GM12878 (cell line): ENCODE data around the gene AMN1.

ENCODE experiments used
- CBFB ChIP-seq: IDR thresholded peaks from 2 replicates; pipeline ENCODE4 v1.6.1; 2016; ENCODE audit warnings: antibody characterized with exemption, low read depth
- E2F4 ChIP-seq: IDR thresholded peaks from 2 replicates; pipeline ENCODE4 v1.6.1; 2012; ENCODE audit warnings: low read depth, low read length, improper control_type of control experiment
- KDM1A ChIP-seq: fragments of 200-600 bp; sonication (generic); IDR thresholded peaks from 2 replicates; pipeline ENCODE4 v1.6.1; 2016; ENCODE audit warnings: borderline replicate concordance
- NFIC ChIP-seq: IDR thresholded peaks from 2 replicates; pipeline ENCODE4 v1.6.1; 2012; ENCODE audit warnings: low read depth, mild to moderate bottlenecking, inconsistent platforms, low read length, moderate library complexity
- NKRF ChIP-seq: fragments of 450-650 bp; conservative IDR thresholded peaks from 2 replicates; pipeline ENCODE4 v1.6.1; 2017; ENCODE audit warnings: mild to moderate bottlenecking, moderate library complexity
- POLR2A ChIP-seq: IDR thresholded peaks from 2 replicates; pipeline ENCODE4 v1.6.1; 2011; ENCODE audit warnings: low read depth, mild to moderate bottlenecking, low read length
- POLR2AphosphoS5 ChIP-seq: IDR thresholded peaks from 2 replicates; pipeline ENCODE4 v1.6.1; 2011; ENCODE audit warnings: mild to moderate bottlenecking, low read length, inconsistent platforms
- SMARCA5 ChIP-seq: fragments of 450-650 bp; IDR thresholded peaks from 2 replicates; pipeline ENCODE4 v1.6.1; 2017; ENCODE audit warnings: mild to moderate bottlenecking
- SREBF2 ChIP-seq: IDR thresholded peaks from 2 replicates; pipeline ENCODE4 v1.6.1; 2012; ENCODE audit warnings: mild to moderate bottlenecking, low read length
- SUZ12 ChIP-seq: fragments of 200-600 bp; sonication (generic); IDR thresholded peaks from one replicate; pipeline ENCODE4 v1.6.1; 2018; ENCODE audit warnings: antibody characterized with exemption, mild to moderate bottlenecking; ENCODE audit not compliant: unreplicated experiment
- YY1 ChIP-seq: IDR thresholded peaks from 2 replicates; pipeline ENCODE4 v1.6.1; 2011; ENCODE audit warnings: low read depth, mild to moderate bottlenecking, low read length
- TF ChIP-seq, protein P1 (sequence below), 3 experiments: IDR thresholded peaks in 2 of 3; conservative IDR thresholded peaks in 1 of 3; 2 replicates each; pipeline ENCODE4 v1.5.1; 2011; ENCODE audit warnings: low read depth in 3 of 3, low read length in 3 of 3, mild to moderate bottlenecking in 3 of 3, control low read depth in 2 of 3, moderate library complexity in 2 of 3, inconsistent platforms in 1 of 3, mixed read lengths in 1 of 3; ENCODE audit not compliant: control insufficient read depth in 2 of 3, insufficient read depth in 1 of 3; ENCODE audit errors: extremely low read depth in 1 of 3

- TF ChIP-seq, protein P1, sequence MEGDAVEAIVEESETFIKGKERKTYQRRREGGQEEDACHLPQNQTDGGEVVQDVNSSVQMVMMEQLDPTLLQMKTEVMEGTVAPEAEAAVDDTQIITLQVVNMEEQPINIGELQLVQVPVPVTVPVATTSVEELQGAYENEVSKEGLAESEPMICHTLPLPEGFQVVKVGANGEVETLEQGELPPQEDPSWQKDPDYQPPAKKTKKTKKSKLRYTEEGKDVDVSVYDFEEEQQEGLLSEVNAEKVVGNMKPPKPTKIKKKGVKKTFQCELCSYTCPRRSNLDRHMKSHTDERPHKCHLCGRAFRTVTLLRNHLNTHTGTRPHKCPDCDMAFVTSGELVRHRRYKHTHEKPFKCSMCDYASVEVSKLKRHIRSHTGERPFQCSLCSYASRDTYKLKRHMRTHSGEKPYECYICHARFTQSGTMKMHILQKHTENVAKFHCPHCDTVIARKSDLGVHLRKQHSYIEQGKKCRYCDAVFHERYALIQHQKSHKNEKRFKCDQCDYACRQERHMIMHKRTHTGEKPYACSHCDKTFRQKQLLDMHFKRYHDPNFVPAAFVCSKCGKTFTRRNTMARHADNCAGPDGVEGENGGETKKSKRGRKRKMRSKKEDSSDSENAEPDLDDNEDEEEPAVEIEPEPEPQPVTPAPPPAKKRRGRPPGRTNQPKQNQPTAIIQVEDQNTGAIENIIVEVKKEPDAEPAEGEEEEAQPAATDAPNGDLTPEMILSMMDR (IDR thresholded peaks at IDR 0.05 in 2 of 3, conservative IDR thresholded peaks at IDR 0.05 in 1 of 3; ENCODE audit: control insufficient read depth in 2 of 3, extremely low read depth in 1 of 3, insufficient read depth in 1 of 3, low read depth in 3 of 3, low read length in 3 of 3): no peak
- TF ChIP-seq SMARCA5 (no peak), POLR2A (no peak), NFIC (no peak), NKRF (no peak), POLR2AphosphoS5 (no peak), SUZ12 (no peak), SREBF2 (no peak), E2F4 (no peak), YY1 (no peak), KDM1A (no peak), CBFB (no peak)
Measured at GRCh38 chr12:31773867-31774266, 45.0 kb upstream of the AMN1 start.
